ENCODE results near the gene GTF3C5.

GTF3C5 gene

DNA sequence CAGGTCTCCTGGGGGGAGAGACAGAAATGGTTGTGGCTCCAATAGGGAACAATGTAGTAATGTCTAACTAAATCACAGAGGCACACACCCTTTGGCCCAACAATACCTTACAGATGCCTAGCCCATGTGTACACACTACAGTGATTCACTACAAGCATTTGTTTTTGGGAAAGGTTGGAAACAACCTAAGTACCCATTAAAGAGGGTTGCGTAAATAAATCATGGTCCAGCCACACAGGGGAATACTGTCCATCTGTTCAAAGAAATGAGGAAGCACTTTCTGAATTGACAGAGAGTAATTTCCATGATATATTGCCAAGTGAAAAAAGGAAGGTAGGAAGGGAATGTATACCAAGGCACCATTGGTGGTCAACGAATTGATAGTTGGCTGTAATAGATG, 22.0 kb upstream of the GTF3C5 start:
- Histone ChIP-seq H3K27me3 (replicated peaks in 2 of 5; ENCODE audit: control insufficient read depth in 4 of 5, insufficient read depth in 5 of 5, low read length in 4 of 5) (no peaks in the 10 kb centered on the region), H3K4me3 (ENCODE audit: control insufficient read depth in 1 of 7, extremely low read depth in 1 of 7, insufficient read depth in 4 of 7, low read depth in 2 of 7, low read length in 6 of 7) (no peak overlapping the region), H3K27ac (ENCODE audit: insufficient read depth in 1 of 2, low read depth in 1 of 2, low read length in 2 of 2, poor library complexity in 1 of 2, severe bottlenecking in 2 of 2) (no peak overlapping the region), H3K9me3 (ENCODE audit: control extremely low read depth in 1 of 5, control insufficient read depth in 4 of 5, insufficient read depth in 2 of 5, low read depth in 1 of 5, low read length in 4 of 5) (peaks cover 0 to under 1% (median 0%) of the 10 kb centered on the region in 5 experiments), H3K36me3 (ENCODE audit: control insufficient read depth in 4 of 4, insufficient read depth in 4 of 4, low read length in 3 of 4) (no peaks in the 10 kb centered on the region), H3K4me1 (ENCODE audit: control extremely low read depth in 1 of 4, control insufficient read depth in 4 of 4, insufficient read depth in 4 of 4, low read length in 3 of 4) (peaks cover 4 to 60% (median 44%) of the 10 kb centered on the region in 4 experiments)
- 46% methylated on average over 2 of the region's 2 CpGs for WGBS (ENCODE audit: insufficient coverage)
- DNase-seq: peak in 2 of 3 donors; percentile 78 to 85
- ChIA-PET POLR2A (no interaction called here), CTCF (no interaction called here)

DNA sequence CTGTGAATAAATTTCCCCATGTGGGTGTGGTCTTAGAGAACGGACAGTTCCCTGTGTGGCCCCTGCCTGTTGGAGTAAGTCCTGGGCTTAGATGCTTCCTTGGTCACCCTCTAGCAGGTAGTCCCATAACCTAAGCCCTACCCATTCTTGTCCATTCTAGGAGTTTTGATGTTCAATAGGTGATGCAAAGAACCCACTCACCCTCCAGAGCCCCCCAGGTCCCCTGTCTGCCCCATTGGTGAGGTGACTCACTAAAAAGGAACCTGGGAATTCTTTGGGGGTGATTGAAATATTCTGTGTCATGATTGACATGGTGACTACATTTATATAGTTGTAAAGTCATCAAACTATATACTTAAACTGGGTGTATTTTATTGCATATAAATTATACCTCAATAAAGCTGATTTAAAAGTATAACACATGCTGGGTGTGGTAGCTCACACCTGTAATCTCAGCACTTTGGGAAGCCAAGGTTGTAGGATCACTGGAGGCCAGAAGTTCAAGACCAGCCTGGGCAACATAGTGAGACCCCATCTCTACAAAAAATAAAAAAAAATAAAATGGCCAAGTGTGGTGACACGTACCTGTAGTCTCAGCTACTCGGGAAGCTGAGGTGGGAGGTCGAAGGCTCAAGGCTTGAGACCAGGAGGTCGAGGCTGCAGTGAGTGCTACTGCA, 20.8 kb upstream of the GTF3C5 start:
- 100% methylated on average over 1 of the region's 5 CpGs for WGBS (ENCODE audit: insufficient coverage)
- POLR2A ChIA-PET: interaction anchor here (1.1 kb wide), 1 partner anchor 11 kb away, joined by 3 read pairs; no protein-coding TSS in a partner anchor

DNA sequence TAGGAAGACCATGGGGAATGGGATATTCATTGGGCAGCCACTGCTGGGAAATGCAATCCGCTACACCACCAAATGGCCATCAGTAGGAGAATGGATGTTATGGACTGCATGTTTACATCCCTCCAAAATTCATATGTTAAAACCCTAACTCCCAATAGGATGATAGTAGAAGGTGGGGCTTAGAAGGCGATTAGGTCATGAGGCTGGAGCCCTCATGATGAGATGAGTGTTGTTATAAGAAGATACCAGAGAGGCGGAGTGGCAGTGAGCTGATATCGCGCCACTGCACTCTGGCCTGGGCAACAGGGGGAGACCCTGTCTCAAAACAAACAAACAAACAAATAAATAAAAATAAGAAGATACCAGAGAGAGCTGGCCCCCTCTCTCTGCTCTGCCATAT, 16.1 kb upstream of the GTF3C5 start:
- ChIA-PET POLR2A (no interaction called here), CTCF (interaction anchor here (0.8 to 5.9 kb wide), 4 partner anchors 8 to 36 kb away, joined by 3 to 61 read pairs (median 6); partner anchors contain the start of gene GFI1B)
- Histone ChIP-seq H3K9me3 (ENCODE audit: control extremely low read depth in 1 of 5, control insufficient read depth in 4 of 5, insufficient read depth in 2 of 5, low read depth in 1 of 5, low read length in 4 of 5) (peaks cover 0 to 11% (median 6%) of the 10 kb centered on the region in 5 experiments), H3K4me3 (ENCODE audit: control insufficient read depth in 1 of 7, extremely low read depth in 1 of 7, insufficient read depth in 4 of 7, low read depth in 2 of 7, low read length in 6 of 7) (no peak overlapping the region), H3K27ac (ENCODE audit: insufficient read depth in 1 of 2, low read depth in 1 of 2, low read length in 2 of 2, poor library complexity in 1 of 2, severe bottlenecking in 2 of 2) (no peak overlapping the region), H3K36me3 (ENCODE audit: control insufficient read depth in 4 of 4, insufficient read depth in 4 of 4, low read length in 3 of 4) (no peaks in the 10 kb centered on the region), H3K4me1 (ENCODE audit: control extremely low read depth in 1 of 4, control insufficient read depth in 4 of 4, insufficient read depth in 4 of 4, low read length in 3 of 4) (peaks cover 0 to 3% (median 0%) of the 10 kb centered on the region in 4 experiments), H3K27me3 (replicated peaks in 2 of 5; ENCODE audit: control insufficient read depth in 4 of 5, insufficient read depth in 5 of 5, low read length in 4 of 5) (no peaks in the 10 kb centered on the region)
- no peak for DNase-seq
- WGBS (ENCODE audit: insufficient coverage): no CpG with 5 or more reads among the region's 5 CpGs

More for the DNA sequence above, 20.8 kb upstream of the GTF3C5 start:
- H3K4me3 ChIP-seq (ENCODE audit: control insufficient read depth in 1 of 7, extremely low read depth in 1 of 7, insufficient read depth in 4 of 7, low read depth in 2 of 7, low read length in 6 of 7): no peak overlapping the region
- H3K4me1 ChIP-seq (ENCODE audit: control extremely low read depth in 1 of 4, control insufficient read depth in 4 of 4, insufficient read depth in 4 of 4, low read length in 3 of 4): peaks cover 4 to 47% (median 32%) of the 10 kb centered on the region in 4 experiments
- CTCF ChIA-PET: interaction anchor here (1.0 to 5.9 kb wide), 2 partner anchors 14 to 33 kb away, joined by 3 to 61 read pairs; no protein-coding TSS in a partner anchor
- no peak for DNase-seq
- H3K9me3 ChIP-seq (ENCODE audit: control extremely low read depth in 1 of 5, control insufficient read depth in 4 of 5, insufficient read depth in 2 of 5, low read depth in 1 of 5, low read length in 4 of 5): peaks cover 0 to 5% (median 3%) of the 10 kb centered on the region in 5 experiments
- H3K27ac ChIP-seq (ENCODE audit: insufficient read depth in 1 of 2, low read depth in 1 of 2, low read length in 2 of 2, poor library complexity in 1 of 2, severe bottlenecking in 2 of 2): no peak overlapping the region
- no peaks in the 10 kb centered on the region for H3K27me3 ChIP-seq (replicated peaks in 2 of 5; ENCODE audit: control insufficient read depth in 4 of 5, insufficient read depth in 5 of 5, low read length in 4 of 5)
- H3K36me3 ChIP-seq (ENCODE audit: control insufficient read depth in 4 of 4, insufficient read depth in 4 of 4, low read length in 3 of 4): no peaks in the 10 kb centered on the region

DNA sequence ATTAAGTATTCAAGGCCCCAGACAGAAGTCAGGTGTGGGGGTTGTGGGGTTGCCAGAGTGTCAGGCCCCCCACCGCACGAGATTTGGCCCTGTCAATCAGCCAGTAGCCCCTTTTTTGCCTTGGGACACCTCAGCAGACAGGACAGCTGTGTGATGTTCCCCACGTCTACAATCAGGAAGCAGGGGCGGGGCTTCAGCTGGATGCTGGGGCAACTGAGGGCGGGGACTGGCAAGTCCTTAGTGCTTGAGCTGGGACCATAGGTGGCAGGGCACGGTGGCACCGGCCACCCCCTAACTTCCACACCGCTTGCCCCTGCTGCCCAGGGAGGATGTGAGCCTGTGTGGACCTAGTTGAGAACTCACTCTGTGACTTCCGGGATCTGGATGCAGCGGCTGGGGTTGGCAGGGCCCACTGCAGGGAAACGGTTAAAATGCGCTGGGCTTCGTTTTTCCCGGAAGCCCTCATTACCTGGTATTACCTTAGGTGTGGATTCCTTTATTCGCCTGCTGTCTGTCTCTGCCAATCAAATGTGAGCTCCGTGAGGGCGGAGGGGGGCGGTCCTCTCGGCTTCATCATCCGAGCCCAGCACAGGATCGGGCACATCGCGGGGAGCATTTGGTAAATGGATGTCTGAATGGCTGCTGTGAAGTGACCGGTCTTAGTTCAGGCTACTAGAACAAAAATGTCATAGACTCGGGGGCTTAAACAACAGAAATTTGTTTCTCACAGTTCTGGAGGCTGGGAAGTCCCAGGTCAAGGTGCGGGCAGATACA, 7.5 kb upstream of the GTF3C5 start:
- 85% methylated on average over 24 of the region's 26 CpGs for WGBS (ENCODE audit: insufficient coverage)
- ChIA-PET POLR2A (interaction anchor here (1.8 kb wide), 1 partner anchor 19 kb away, joined by 21 read pairs; no protein-coding TSS in a partner anchor), CTCF (interaction anchor here (0.6 to 7.9 kb wide), 16 partner anchors 9 to 133 kb away, joined by 3 to 98 read pairs (median 8); partner anchors contain the start of genes GFI1B and GTF3C5)
- no peak overlapping the region for H3K4me3 ChIP-seq (ENCODE audit: control insufficient read depth in 1 of 7, extremely low read depth in 1 of 7, insufficient read depth in 4 of 7, low read depth in 2 of 7, low read length in 6 of 7)
- H3K4me1 ChIP-seq (ENCODE audit: control extremely low read depth in 1 of 4, control insufficient read depth in 4 of 4, insufficient read depth in 4 of 4, low read length in 3 of 4): peaks cover 0 to 19% (median 15%) of the 10 kb centered on the region in 4 experiments
- no peaks in the 10 kb centered on the region for H3K36me3 ChIP-seq (ENCODE audit: control insufficient read depth in 4 of 4, insufficient read depth in 4 of 4, low read length in 3 of 4)
- peak; percentile 25 to 63 (median 55) for DNase-seq
- peaks cover 0 to under 1% (median 0%) of the 10 kb centered on the region in 5 experiments for H3K9me3 ChIP-seq (ENCODE audit: control extremely low read depth in 1 of 5, control insufficient read depth in 4 of 5, insufficient read depth in 2 of 5, low read depth in 1 of 5, low read length in 4 of 5)
- H3K27me3 ChIP-seq (replicated peaks in 2 of 5; ENCODE audit: control insufficient read depth in 4 of 5, insufficient read depth in 5 of 5, low read length in 4 of 5): no peaks in the 10 kb centered on the region
- no peak overlapping the region for H3K27ac ChIP-seq (ENCODE audit: insufficient read depth in 1 of 2, low read depth in 1 of 2, low read length in 2 of 2, poor library complexity in 1 of 2, severe bottlenecking in 2 of 2)

DNA sequence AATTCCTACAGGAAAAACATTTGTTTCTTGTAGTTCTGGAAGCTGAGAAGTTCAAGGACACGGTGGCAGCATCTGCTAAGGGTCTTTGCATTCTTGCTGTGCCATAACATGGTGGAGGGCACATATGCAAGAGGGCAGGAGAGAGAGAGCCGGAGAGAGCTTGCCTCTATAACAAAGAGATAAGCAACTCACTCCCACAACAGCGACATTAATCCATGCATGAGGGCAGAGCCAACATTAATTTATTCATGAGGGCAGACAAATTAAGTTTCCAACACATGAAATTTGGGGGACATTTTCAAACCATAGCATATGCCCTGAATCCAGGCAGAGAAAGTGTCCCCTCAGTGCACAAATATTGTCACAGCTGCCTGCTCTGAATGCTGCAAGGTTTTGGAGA, 4.4 kb upstream of the GTF3C5 start:
- no peak for DNase-seq
- ChIA-PET POLR2A (no interaction called here), CTCF (interaction anchor here (0.6 to 7.9 kb wide), 7 partner anchors 14 to 332 kb away, joined by 3 to 98 read pairs (median 4); partner anchors contain the start of gene GFI1B)
- no peak overlapping the region for H3K27ac ChIP-seq (ENCODE audit: insufficient read depth in 1 of 2, low read depth in 1 of 2, low read length in 2 of 2, poor library complexity in 1 of 2, severe bottlenecking in 2 of 2)
- WGBS (ENCODE audit: insufficient coverage): 100% methylated on average over 1 of the region's 3 CpGs
- no peaks in the 10 kb centered on the region for H3K9me3 ChIP-seq (ENCODE audit: control extremely low read depth in 1 of 5, control insufficient read depth in 4 of 5, insufficient read depth in 2 of 5, low read depth in 1 of 5, low read length in 4 of 5)
- no peak overlapping the region for H3K4me3 ChIP-seq (ENCODE audit: control insufficient read depth in 1 of 7, extremely low read depth in 1 of 7, insufficient read depth in 4 of 7, low read depth in 2 of 7, low read length in 6 of 7)
- peaks cover 1 to 29% (median 26%) of the 10 kb centered on the region in 4 experiments for H3K4me1 ChIP-seq (ENCODE audit: control extremely low read depth in 1 of 4, control insufficient read depth in 4 of 4, insufficient read depth in 4 of 4, low read length in 3 of 4)
- no peaks in the 10 kb centered on the region for H3K36me3 ChIP-seq (ENCODE audit: control insufficient read depth in 4 of 4, insufficient read depth in 4 of 4, low read length in 3 of 4)
- no peaks in the 10 kb centered on the region for H3K27me3 ChIP-seq (replicated peaks in 2 of 5; ENCODE audit: control insufficient read depth in 4 of 5, insufficient read depth in 5 of 5, low read length in 4 of 5)

DNA sequence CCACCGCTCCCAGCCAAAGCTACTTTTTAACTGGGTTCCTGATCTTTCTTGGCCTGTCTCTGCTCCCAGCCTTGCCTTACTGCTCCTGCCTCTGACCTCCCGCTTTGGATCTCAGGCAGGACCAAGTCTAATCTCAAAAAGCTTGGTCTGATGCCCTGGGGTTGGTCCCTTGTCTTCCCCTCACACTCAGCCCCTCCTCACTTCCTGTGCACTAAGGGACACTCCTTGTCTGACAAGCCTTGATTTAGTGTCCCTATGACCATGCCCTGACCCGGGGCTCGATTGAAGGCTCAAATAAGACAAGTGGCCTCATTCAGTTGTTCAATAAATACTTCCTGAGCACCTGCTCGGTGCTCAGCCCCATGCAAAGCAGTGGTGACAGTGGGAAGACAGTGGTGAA, 3.7 kb upstream of the GTF3C5 start:
- Histone ChIP-seq H3K4me3 (ENCODE audit: control insufficient read depth in 1 of 7, extremely low read depth in 1 of 7, insufficient read depth in 4 of 7, low read depth in 2 of 7, low read length in 6 of 7) (no peak overlapping the region), H3K36me3 (ENCODE audit: control insufficient read depth in 4 of 4, insufficient read depth in 4 of 4, low read length in 3 of 4) (peaks cover 0 to under 1% (median 0%) of the 10 kb centered on the region in 4 experiments), H3K27me3 (replicated peaks in 2 of 5; ENCODE audit: control insufficient read depth in 4 of 5, insufficient read depth in 5 of 5, low read length in 4 of 5) (no peaks in the 10 kb centered on the region), H3K4me1 (ENCODE audit: control extremely low read depth in 1 of 4, control insufficient read depth in 4 of 4, insufficient read depth in 4 of 4, low read length in 3 of 4) (peaks cover 5 to 33% (median 29%) of the 10 kb centered on the region in 4 experiments), H3K27ac (ENCODE audit: insufficient read depth in 1 of 2, low read depth in 1 of 2, low read length in 2 of 2, poor library complexity in 1 of 2, severe bottlenecking in 2 of 2) (no peak overlapping the region), H3K9me3 (ENCODE audit: control extremely low read depth in 1 of 5, control insufficient read depth in 4 of 5, insufficient read depth in 2 of 5, low read depth in 1 of 5, low read length in 4 of 5) (no peaks in the 10 kb centered on the region)
- ChIA-PET CTCF (interaction anchor here (0.6 to 7.9 kb wide), 7 partner anchors 15 to 331 kb away, joined by 3 to 98 read pairs (median 4); partner anchors contain the start of gene GFI1B), POLR2A (no interaction called here)
- no peak for DNase-seq
- WGBS (ENCODE audit: insufficient coverage): 67% methylated on average over 3 of the region's 5 CpGs

All from common myeloid progenitor, CD34-positive (primary cell).